Skin of body (tissue), 2 donors: ENCODE measurements around the gene HAL. TPM values are rescaled to one million over a fixed set of nuclear protein-coding genes. Genes with fewer than 3 reads are reported as not detected.
A peak's percentile ranks its signal among the peaks of the same experiment; 100 is the strongest.
"Not testable (repeated sequence)": the region's sequence is repeated elsewhere in the genome, so short reads cannot be mapped to it uniquely, and the experiment has no call there.

Experiments
- DNase-seq: peaks from one replicate; lab custom pipeline; 2025; lab: John Stamatoyannopoulos, UW
- total RNA-seq: library from RNA; depleted of rRNA; stranded (reverse); fragments of >200 nt; gene quantifications from one replicate; pipeline ENCODE4 v1.2.3, GENCODE V29; 2014

HAL gene
- total RNA-seq, 1 donor from 2014 or later, result 26.6 TPM

DNA sequence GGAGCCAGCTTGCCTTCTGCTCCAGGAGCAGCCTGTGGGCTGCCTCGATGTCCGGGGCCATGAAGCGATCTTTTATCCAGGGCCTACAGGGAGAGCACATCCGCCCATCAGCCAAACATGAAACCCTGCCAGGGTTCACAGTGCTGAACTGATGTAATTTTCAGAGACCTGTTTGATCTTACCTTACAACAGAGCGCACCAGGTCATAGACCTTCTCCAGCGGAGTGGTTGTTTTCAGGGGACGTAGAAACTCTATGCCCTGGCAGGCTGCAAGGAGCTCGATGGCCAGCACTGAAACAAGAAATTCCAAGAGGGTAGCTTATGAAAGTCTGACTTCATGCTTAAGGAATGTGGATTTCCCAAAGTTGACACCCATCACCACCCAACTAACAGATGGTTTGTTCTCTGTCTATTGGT lies 19.7 kb downstream of the HAL start:
- no peak for DNase-seq

DNA sequence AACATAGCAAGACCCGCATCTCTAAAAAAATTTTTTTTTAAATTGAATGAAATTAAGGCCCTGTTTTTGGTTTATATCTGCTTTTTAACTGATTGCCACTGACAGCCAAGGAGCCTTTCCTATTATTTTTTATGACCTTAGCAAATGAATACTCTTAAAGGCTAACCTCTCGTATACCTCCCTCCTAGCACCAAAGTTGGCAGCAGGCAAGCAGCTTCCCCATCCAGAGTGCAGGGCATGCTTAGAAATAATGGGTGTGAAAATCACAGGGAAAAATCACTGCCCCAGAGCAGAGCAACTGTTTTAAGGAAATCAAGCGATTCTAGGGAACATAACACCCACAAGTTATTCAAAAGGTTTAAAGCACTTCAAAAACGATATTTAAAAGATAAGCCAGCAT lies 20.7 kb downstream of the HAL start:
- no peak for DNase-seq

GRCh38 chr12:95974358-95974757 lies 21.8 kb downstream of the HAL start:
- DNase-seq, result no peak

- no peak for DNase-seq
Measured at GRCh38 chr12:95972832-95973456, 23.2 kb downstream of the HAL start.

- DNase-seq, result no peak
Measured at GRCh38 chr12:95970905-95971304, 25.2 kb downstream of the HAL start.

DNA sequence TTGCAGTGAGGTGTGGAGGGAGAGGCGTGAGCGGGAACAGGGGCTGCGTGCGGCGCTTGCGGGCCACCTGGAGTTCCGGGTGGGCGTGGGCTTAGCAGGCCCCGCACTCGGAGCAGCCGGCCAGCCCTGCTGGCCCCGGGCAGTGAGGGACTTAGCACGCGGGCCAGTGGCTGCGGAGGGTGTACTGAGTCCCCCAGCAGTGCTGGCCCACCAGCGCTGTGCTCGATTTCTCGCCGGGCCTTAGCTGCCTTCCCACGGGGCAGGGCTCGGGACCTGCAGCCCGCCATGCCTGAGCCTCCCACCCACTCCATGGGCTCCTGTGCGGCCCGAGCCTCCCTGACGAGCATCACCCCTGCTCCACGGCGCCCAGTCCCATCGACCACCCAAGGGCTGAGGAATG lies 27.0 kb downstream of the HAL start:
- not testable (repeated sequence) for DNase-seq

GRCh38 chr12:95967301-95967700 lies 28.8 kb downstream of the HAL start:
- no peak for DNase-seq

DNA sequence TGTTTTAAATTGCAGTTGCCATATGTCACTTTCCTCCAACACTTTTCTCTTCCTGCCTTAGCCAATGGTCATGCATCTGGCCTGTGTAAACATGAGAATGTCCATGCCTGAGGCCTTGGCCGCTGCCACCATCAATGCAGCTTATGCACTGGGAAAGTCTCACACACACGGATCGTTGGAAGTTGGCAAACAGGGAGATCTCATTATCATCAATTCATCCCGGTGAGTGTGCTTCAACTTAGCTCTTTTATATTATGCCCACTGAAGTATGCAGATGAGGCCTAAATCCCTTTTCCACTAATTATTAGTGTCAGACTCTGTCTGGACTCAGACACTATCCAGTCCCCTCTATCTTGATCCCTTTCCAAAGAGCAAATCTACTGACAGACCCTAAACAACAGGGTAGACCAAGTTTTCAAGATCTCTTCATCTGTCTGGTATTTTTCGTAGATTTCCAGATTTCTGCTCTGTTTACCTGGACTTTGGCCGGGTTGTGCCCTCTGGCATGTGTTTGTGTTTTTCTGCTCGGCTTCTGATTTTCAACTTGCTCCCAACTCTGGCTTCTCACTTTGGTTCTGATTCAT lies 29.8 kb downstream of the HAL start:
- DNase-seq, result no peak

DNA sequence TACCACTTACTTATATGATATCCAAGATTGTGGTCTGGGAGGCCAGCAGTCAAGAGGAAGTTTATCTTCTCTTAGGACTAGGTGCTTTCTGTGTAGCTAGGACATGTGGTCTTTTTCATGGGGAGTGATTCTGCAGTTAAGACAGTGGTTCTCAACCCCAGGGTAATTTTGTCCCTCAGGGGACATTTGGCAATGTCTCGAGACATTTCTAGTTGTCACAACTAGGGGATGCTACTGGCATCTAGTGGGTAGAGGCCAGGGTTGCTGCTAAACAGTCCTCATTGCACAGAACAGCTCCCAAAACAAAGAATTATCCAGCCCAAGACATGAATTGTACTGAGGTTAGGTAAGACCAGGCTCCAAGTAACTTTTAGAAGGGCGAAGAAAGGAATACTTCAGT lies 33.0 kb downstream of the HAL start:
- DNase-seq, result no peak

- DNase-seq, result no peak
Measured at GRCh38 chr12:95962222-95962621, 33.9 kb downstream of the HAL start.

- no peak for DNase-seq
Measured at GRCh38 chr12:95960241-95960640, 35.9 kb downstream of the HAL start.

DNA sequence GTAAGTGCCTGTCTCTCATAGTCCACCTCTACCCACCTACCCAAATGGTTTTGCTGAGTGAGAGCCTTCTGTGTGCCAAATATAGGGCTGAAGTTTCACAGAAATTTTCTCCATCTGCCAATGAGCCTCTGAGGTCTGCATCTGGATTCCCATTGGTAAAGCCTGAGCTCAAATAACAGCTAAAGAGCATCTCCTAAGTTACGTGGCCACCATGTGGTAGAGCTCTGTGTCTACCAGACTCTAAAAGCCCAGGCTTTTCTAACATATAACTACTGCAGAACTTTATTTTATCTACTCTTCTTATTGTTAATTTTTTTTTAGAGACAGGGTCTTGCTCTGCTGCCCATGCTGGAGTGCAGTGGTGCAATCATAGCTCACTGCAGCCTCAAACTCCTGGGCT lies 37.0 kb downstream of the HAL start:
- no peak for DNase-seq

DNA sequence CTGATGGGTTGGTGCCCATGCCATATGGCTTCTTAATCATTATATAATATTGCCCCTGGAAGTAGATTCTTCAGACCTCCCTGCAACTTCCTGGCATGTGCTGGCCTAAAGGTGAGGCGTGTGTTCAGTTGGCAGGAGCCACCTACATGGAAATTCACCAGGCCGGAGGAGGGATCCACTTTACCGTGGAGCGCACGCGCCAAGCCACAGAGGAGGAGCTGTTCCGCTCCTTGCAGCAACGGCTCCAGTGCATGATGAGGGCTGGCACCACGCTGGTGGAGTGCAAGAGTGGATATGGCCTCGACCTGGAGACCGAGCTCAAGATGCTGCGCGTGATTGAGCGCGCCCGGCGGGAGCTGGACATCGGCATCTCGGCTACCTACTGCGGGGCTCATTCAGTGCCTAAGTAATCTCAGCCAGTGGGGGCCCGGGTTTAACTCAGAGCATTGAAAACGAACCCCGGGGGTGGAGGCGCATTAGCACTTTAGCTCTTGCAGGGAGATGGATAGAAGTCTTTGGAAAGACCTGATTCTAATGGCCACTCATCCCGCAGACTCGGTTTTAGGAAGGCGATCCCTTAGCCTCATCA lies 39.5 kb downstream of the HAL start:
- DNase-seq, result no peak

DNA sequence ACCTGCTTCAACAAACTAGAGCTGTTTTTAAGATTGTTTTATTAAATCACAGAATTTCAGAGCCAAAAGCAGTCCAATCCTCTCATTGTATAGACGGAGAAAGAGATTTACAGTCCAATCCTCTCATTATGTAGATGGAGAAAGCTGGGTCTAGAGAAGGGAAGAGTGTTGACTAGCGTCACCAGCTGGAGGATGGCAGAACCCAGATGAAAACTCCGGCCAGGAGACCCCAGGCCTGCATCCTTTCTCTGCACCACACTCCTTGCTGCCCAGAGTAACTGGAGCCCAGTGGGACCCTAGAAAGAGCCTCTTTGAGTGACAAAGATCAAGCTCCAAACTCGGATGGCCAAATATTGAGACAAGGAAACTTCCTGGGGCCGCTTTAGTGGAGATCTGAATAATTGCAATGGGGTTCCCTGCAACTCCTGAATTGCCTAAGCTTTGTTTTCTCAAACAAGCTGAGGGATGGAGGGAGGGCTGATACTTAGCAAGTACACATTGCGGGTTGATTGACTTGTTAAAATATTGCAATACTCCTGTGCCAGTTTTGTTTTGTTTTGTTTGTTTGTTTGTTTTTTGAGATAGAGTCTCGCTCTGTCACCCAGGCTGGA lies 40.5 kb downstream of the HAL start:
- no peak for DNase-seq

GRCh38 chr12:95953000-95953399 lies 43.1 kb downstream of the HAL start:
- DNase-seq, result no peak

DNA sequence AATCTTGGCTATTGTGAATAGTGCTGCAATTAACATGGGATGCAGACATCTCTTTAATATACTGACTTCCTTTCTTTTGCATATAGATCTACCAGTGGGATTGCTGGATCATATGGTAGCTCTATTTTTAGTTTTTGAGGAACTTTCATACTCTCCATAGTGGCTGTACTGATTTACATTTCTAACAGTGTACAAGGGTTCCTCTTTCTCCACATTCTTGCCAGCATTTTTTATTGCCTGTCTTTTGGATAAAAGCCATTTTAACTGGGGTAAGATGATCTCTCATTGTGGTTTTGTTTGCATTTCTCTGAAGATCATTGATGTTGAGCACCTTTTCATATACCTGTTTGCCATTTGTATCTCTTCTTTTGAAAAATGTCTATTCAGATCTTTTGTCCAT lies 44.6 kb downstream of the HAL start:
- DNase-seq, result no peak

- no peak for DNase-seq
Measured at GRCh38 chr12:95949477-95950206, 46.5 kb downstream of the HAL start.

- DNase-seq, result no peak
Measured at GRCh38 chr12:95944108-95944704, 51.9 kb downstream of the HAL start.

DNA sequence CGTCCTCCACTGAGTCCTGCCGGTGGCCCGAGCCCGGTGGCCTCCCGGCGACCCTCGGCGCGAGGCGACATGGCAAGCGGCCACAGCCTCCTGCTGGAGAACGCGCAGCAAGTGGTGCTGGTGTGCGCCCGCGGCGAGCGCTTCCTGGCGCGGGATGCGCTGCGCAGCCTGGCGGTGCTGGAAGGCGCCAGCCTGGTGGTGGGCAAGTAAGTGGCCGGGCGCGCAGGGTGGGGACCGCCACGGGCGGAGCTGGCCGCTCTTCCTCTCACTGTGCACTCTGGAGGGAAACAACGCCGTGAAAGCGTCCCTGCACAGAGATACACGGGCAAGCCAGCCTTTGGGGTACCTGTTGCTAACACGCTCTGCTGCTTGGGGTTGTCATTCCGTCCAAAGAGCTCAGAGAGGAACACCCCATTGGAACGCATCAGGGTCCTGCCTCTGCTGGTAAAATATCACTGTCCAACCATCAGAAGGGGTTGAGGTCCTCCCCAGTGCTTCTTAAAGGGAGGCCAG lies 52.8 kb downstream of the HAL start, which contains the start of gene AMDHD1:
TSS of gene AMDHD1 (plus strand) at position 2 of the 513 bp plus-strand sequence. CDS start at position 70, 68 bp downstream.
- DNase-seq, result no peak

DNA sequence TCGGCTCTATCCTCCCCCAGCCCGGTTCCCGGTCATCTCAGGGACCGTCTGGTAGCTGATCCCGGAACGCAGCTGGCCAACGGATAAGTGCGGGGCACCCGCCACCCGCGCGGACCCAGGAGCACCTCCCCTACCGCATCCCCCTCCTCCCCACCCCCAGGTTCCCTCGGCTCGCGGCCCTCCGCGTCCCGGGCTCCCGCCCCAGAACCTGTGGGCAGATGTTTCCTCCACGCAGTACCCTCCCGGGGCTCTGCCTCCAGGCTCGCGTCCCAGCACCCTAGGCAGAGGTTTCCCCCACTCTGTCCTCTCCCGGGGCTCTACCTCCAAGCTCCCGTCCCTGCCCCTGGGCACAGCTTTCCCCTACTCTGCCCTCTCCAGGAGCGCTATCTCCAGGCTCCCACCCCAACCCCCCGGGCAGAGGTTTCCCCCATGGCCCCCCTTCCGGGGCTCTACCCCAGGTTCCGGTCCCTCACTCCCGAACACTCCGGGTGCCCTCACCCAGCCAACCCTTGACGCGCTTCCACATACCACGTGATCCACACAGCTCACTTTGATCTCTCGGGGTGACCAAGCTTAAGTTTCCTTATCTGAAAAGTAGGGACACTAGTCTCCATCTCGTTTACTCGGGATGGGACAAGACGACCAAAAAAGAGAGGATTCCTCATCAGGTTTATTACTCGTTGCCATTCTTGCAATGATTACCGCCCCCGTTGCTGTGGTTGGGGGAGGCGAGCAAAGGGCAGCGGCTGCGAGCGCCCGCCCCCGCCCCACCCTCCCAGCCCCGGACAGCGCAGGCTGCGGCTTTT lies 53.4 kb downstream of the HAL start, which contains the start of gene CCDC38:
TSS of gene CCDC38 (minus strand) at position 91 of the 806 bp plus-strand sequence. CDS start 6,105 bp downstream, outside the sequence.
- DNase-seq, result peak; percentile 40
